Bronchial epithelial cell (primary cell): Measurements from ENCODE around the gene SLC24A3. TPM values are rescaled to one million over a fixed set of nuclear protein-coding genes. Genes with fewer than 3 reads are reported as not detected.
A peak's percentile ranks its signal among the peaks of the same experiment; 100 is the strongest.

Experiments used
- DNase-seq: peaks from one replicate; pipeline ENCODE4 v3.0.0-alpha.2; 2010; ENCODE audit warnings: low read depth
- FAIRE-seq: peaks from 2 replicates; lab custom pipeline; 2011; peaks lifted over from hg19 to GRCh38; lab: Jason Lieb, UNC
- H3K27me3 ChIP-seq: 2 replicates; pipeline ENCODE4 v1.5.1; 2011; ENCODE audit warnings: low read length; ENCODE audit not compliant: control insufficient read depth, insufficient read depth
- H3K36me3 ChIP-seq: 2 replicates; pipeline ENCODE4 v1.5.1; 2011; ENCODE audit warnings: low read length; ENCODE audit not compliant: control insufficient read depth, insufficient read depth
- H3K4me3 ChIP-seq: 2 replicates; pipeline ENCODE4 v1.5.1; 2011; ENCODE audit warnings: mild to moderate bottlenecking, low read depth, low read length, control low read depth
- CTCF ChIP-seq: IDR thresholded peaks from 2 replicates; pipeline ENCODE4 v1.5.1; 2011; ENCODE audit warnings: mild to moderate bottlenecking, moderate library complexity, low read length, control low read depth, inconsistent platforms; ENCODE audit not compliant: insufficient read depth, severe bottlenecking
- total RNA-seq: library from RNA; depleted of rRNA; stranded (reverse); fragments of >200 nt; gene quantifications from 2 replicates; pipeline ENCODE4 v1.2.1, GENCODE V29; 2014

The SLC24A3 gene
- total RNA-seq, 1 donor from 2014 or later: under 0.01 TPM

GRCh38 chr20:19741924-19742323 lies 529.5 kb downstream of the SLC24A3 start:
- FAIRE-seq (no peak), DNase-seq (no peak)
- TF ChIP-seq CTCF: no peak
- Histone ChIP-seq H3K27me3 (no peaks in the 10 kb centered on the region), H3K36me3 (no peaks in the 10 kb centered on the region), H3K4me3 (no peak overlapping the region)

- no peak overlapping the region for H3K4me3 ChIP-seq
- no peak for DNase-seq
- FAIRE-seq: no peak
- no peaks in the 10 kb centered on the region for H3K27me3 ChIP-seq
- TF ChIP-seq CTCF: no peak
- H3K36me3 ChIP-seq: no peaks in the 10 kb centered on the region
These were observed 530.7 kb downstream of the SLC24A3 start for GRCh38 chr20:19742974-19743639.

GRCh38 chr20:19743640-19743995 lies 531.2 kb downstream of the SLC24A3 start:
- no peak for TF ChIP-seq CTCF
- no peak overlapping the region for H3K4me3 ChIP-seq
- no peaks in the 10 kb centered on the region for H3K36me3 ChIP-seq
- DNase-seq (no peak), FAIRE-seq (no peak)
- H3K27me3 ChIP-seq: no peaks in the 10 kb centered on the region

GRCh38 chr20:19745106-19745505 lies 532.7 kb downstream of the SLC24A3 start:
- Histone ChIP-seq H3K36me3 (no peaks in the 10 kb centered on the region), H3K4me3 (no peak overlapping the region), H3K27me3 (no peaks in the 10 kb centered on the region)
- DNase-seq (no peak), FAIRE-seq (no peak)
- TF ChIP-seq CTCF: no peak

- Histone ChIP-seq H3K4me3 (no peak overlapping the region), H3K36me3 (no peaks in the 10 kb centered on the region), H3K27me3 (no peaks in the 10 kb centered on the region)
- TF ChIP-seq CTCF: no peak
- DNase-seq: no peak
- peak; percentile 32 for FAIRE-seq
These were observed 533.1 kb downstream of the SLC24A3 start for GRCh38 chr20:19745584-19745983.

- FAIRE-seq: no peak
- TF ChIP-seq CTCF: no peak
These were observed 534.0 kb downstream of the SLC24A3 start for GRCh38 chr20:19746396-19746795.

More at GRCh38 chr20:19746396-19746795, 534.0 kb downstream of the SLC24A3 start:
- Histone ChIP-seq H3K36me3 (no peaks in the 10 kb centered on the region), H3K27me3 (no peaks in the 10 kb centered on the region), H3K4me3 (no peak overlapping the region)
- DNase-seq: no peak
